ENCODE data around the gene STOX1. TPM values are rescaled to one million over a fixed set of nuclear protein-coding genes. Genes with fewer than 3 reads are reported as not detected.

STOX1 gene
- total RNA-seq, 1 donor from 2014 or later: 4.0 TPM

- Mint-ChIP-seq H3K27me3 (no peaks in the 10 kb centered on the region), H3K9me3 (peaks cover 4% of the 10 kb centered on the region), H3K27ac (peak overlapping the region; percentile 21), H3K36me3 (no peaks in the 10 kb centered on the region), H3K4me3 (peak overlapping the region; percentile 50), H3K4me1 (ENCODE audit: unreplicated experiment) (peaks cover 19% of the 10 kb centered on the region)
- TF ChIP-seq CTCF (conservative IDR thresholded peaks at IDR 0.05): no peak
- no peak for DNase-seq (ENCODE audit: extremely low spot score, unreplicated experiment)
Measured at GRCh38 chr10:68871105-68871711, 43.9 kb downstream of the STOX1 start.

GRCh38 chr10:68871731-68872342 is 44.5 kb downstream of the STOX1 start:
- no peaks in the 10 kb centered on the region for H3K27me3 Mint-ChIP-seq
- no peaks in the 10 kb centered on the region for H3K9me3 Mint-ChIP-seq
- peak overlapping the region; percentile 50 for H3K4me3 Mint-ChIP-seq
- TF ChIP-seq CTCF (conservative IDR thresholded peaks at IDR 0.05): no peak
- DNase-seq (ENCODE audit: extremely low spot score, unreplicated experiment): no peak
- peak overlapping the region; percentile 21 for H3K27ac Mint-ChIP-seq
- H3K4me1 Mint-ChIP-seq (ENCODE audit: unreplicated experiment): peaks cover 25% of the 10 kb centered on the region
- H3K36me3 Mint-ChIP-seq: no peaks in the 10 kb centered on the region

DNA sequence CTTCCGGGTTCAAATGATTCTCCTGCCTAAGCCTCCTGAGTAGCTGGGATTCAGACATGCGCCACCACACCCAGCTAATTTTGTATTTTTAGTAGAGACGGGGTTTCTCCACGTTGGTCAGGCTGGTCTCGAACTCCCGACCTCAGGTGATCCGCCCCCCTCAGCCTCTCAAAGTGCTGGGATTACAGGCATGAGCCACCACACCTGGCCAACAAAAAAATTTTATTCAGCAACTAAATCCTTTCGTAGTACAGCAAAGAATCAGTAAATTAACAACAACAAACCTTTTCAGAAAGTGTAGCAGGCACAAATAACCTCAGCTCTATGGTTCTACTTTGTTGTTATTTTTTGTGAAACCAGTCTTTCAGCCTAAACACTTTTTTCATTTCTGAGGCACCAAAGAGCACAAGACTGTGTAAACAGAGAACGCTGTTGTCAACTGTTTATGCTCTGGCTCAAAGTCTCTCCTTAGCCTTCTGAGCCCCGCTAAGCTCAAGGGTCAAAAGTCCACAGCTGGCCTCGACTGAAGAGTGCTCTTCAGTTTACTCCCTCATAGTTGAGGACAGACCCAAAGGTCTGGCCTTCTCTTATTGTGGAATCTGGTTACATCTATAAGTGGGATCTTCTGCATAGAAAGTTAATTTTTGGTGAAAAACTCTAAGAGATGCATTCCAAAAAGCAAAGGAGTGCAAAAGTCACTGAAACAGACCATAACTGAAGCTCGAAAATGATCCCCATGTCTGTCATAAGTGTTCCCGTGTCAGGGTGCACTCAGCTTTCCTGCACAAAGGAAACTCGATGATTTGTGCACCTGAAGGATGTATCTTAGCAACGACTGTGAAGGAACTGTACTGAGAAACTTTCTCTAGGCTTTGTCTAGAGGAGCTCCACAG is 49.2 kb downstream of the STOX1 start:
- Mint-ChIP-seq H3K9me3 (no peaks in the 10 kb centered on the region), H3K27me3 (no peaks in the 10 kb centered on the region), H3K4me3 (no peak overlapping the region), H3K4me1 (ENCODE audit: unreplicated experiment) (peaks cover 20% of the 10 kb centered on the region), H3K36me3 (no peaks in the 10 kb centered on the region), H3K27ac (peak overlapping the region; percentile 16)
- no peak for DNase-seq (ENCODE audit: extremely low spot score, unreplicated experiment)
- no peak for TF ChIP-seq CTCF (conservative IDR thresholded peaks at IDR 0.05)

GRCh38 chr10:68877482-68878110 is 50.3 kb downstream of the STOX1 start:
- H3K27me3 Mint-ChIP-seq: no peaks in the 10 kb centered on the region
- no peak overlapping the region for H3K4me3 Mint-ChIP-seq
- no peak overlapping the region for H3K27ac Mint-ChIP-seq
- no peaks in the 10 kb centered on the region for H3K36me3 Mint-ChIP-seq
- H3K4me1 Mint-ChIP-seq (ENCODE audit: unreplicated experiment): peaks cover 14% of the 10 kb centered on the region
- peak; percentile 31 for TF ChIP-seq CTCF (conservative IDR thresholded peaks at IDR 0.05)
- no peak for DNase-seq (ENCODE audit: extremely low spot score, unreplicated experiment)
- H3K9me3 Mint-ChIP-seq: no peaks in the 10 kb centered on the region

DNA sequence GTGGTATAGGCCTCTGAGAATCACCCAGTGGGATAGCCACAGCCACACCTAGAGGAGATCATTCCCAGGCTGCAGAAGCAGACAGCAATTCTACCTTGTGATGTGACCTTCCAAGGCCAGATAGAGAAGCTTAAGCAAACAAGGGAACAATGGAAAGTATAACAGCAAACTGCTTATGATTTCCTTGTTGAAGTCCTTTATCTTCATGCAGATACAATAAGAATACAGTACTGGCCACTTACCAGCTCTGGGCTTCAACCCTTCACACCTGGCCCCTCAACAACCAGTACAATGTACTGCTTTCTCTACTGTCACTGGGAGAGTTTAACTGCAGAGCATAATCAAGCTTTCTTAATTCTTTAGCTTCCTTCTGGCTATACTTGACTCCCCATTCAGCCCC is 51.2 kb downstream of the STOX1 start:
- H3K9me3 Mint-ChIP-seq: no peaks in the 10 kb centered on the region
- H3K36me3 Mint-ChIP-seq: no peaks in the 10 kb centered on the region
- H3K27me3 Mint-ChIP-seq: no peaks in the 10 kb centered on the region
- DNase-seq (ENCODE audit: extremely low spot score, unreplicated experiment): no peak
- H3K27ac Mint-ChIP-seq: no peak overlapping the region
- H3K4me1 Mint-ChIP-seq (ENCODE audit: unreplicated experiment): peaks cover 14% of the 10 kb centered on the region
- no peak overlapping the region for H3K4me3 Mint-ChIP-seq
- no peak for TF ChIP-seq CTCF (conservative IDR thresholded peaks at IDR 0.05)

Measured in type B pancreatic cell (in vitro differentiated cells).